Measurements from ENCODE around the gene TCF4.

DNA sequence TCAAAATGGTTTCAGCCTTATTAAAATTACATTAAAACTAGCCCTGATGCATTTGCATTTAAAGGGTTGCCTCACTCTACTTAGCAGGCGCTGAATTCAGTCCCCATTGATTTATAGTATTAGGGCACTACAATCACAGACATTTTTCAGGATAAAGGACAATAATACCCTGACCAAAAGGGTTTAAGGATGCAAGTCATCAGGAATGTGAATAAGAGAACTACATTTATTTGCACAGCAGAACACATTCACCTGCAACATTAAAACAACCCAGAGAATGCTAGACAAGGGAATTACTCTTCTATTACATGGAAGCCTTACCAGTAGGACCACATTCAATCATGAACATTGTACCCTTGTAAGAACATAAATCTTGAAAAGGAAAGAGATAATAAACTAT, 93.6 kb downstream of the TCF4 start:
- TF ChIP-seq BHLHE40 (IDR thresholded peaks at IDR 0.05; ENCODE audit: borderline replicate concordance) (no peak), FOXM1 (IDR thresholded peaks at IDR 0.05; ENCODE audit: borderline replicate concordance) (no peak), SP1 (IDR thresholded peaks at IDR 0.05) (no peak), NFRKB (IDR thresholded peaks at IDR 0.05) (no peak), SUZ12 (IDR thresholded peaks at IDR 0.05) (no peak), FOXK2 (IDR thresholded peaks at IDR 0.05) (no peak), TARDBP (IDR thresholded peaks at IDR 0.05) (no peak)

Measured in HEK293T (cell line).